Effector memory CD8-positive, alpha-beta T cell (primary cell): Measurements from ENCODE around the gene TAOK3.
"Not testable (repeated sequence)": the region's sequence is repeated elsewhere in the genome, so short reads cannot be mapped to it uniquely, and the experiment has no call there.

Experiments used
- ATAC-seq: fragments of 150-1000 bp; cut with Tn5 transposase; replicated peaks from 2 replicates; pipeline ENCODE4 v1.10.0; 2021; ENCODE audit warnings: mild to moderate bottlenecking, moderate library complexity
- DNase-seq, 3 experiments: peaks; one replicate each; pipeline ENCODE4 v3.0.0; 2021
- H3K27ac Mint-ChIP-seq, 2 donors: one replicate each; pipeline ENCODE4 v1.8.0; 2022; ENCODE audit warnings: mild to moderate bottlenecking in 2 of 2, mixed read lengths in 2 of 2, moderate library complexity in 2 of 2
- H3K27me3 Mint-ChIP-seq, 2 donors: one replicate each; pipeline ENCODE4 v1.8.0; 2022; ENCODE audit warnings: mixed read lengths in 2 of 2
- H3K36me3 Mint-ChIP-seq: one replicate; pipeline ENCODE4 v1.8.0; 2022; ENCODE audit warnings: mild to moderate bottlenecking, moderate library complexity, mixed read lengths; ENCODE audit not compliant: insufficient read depth
- H3K4me1 Mint-ChIP-seq, 2 donors: one replicate each; pipeline ENCODE4 v1.8.0; 2022; ENCODE audit warnings: low read depth in 2 of 2, mixed read lengths in 2 of 2
- H3K4me3 Mint-ChIP-seq, 2 donors: one replicate each; pipeline ENCODE4 v1.8.0; 2022; ENCODE audit warnings: mild to moderate bottlenecking in 2 of 2, mixed read lengths in 2 of 2, moderate library complexity in 2 of 2
- H3K9me3 Mint-ChIP-seq, 2 donors: one replicate each; pipeline ENCODE4 v1.8.0; 2022; ENCODE audit warnings: mixed read lengths in 2 of 2

The TAOK3 gene

GRCh38 chr12:118361092-118361404 is 11.7 kb downstream of the TAOK3 start:
- no peaks in the 10 kb centered on the region for H3K9me3 Mint-ChIP-seq
- peaks cover 20 to 53% of the 10 kb centered on the region in 2 donors for H3K4me1 Mint-ChIP-seq
- H3K4me3 Mint-ChIP-seq: no peak overlapping the region
- H3K36me3 Mint-ChIP-seq: peaks cover 3% of the 10 kb centered on the region
- H3K27ac Mint-ChIP-seq: no peak overlapping the region
- H3K27me3 Mint-ChIP-seq: no peaks in the 10 kb centered on the region
- ATAC-seq (no peak), DNase-seq (no peak)

- ATAC-seq (peak; percentile 76), DNase-seq (peak in 2 of 3 experiments; percentile 10 to 26)
- Mint-ChIP-seq H3K9me3 (no peaks in the 10 kb centered on the region), H3K27ac (peak overlapping the region; percentile 78 to 94), H3K36me3 (peaks cover 3% of the 10 kb centered on the region), H3K4me3 (peak overlapping the region; percentile 74 to 93), H3K4me1 (peaks cover 25 to 52% of the 10 kb centered on the region in 2 donors), H3K27me3 (no peaks in the 10 kb centered on the region)
Measured at GRCh38 chr12:118359541-118359915, 13.2 kb downstream of the TAOK3 start.

GRCh38 chr12:118358612-118359540 is 13.8 kb downstream of the TAOK3 start:
- Mint-ChIP-seq H3K36me3 (peaks cover 3% of the 10 kb centered on the region), H3K9me3 (no peaks in the 10 kb centered on the region), H3K4me1 (peaks cover 27 to 50% of the 10 kb centered on the region in 2 donors), H3K27ac (peak overlapping the region; percentile 78 to 94), H3K4me3 (peak overlapping the region; percentile 74 to 93), H3K27me3 (no peaks in the 10 kb centered on the region)
- ATAC-seq (peak; percentile 39), DNase-seq (no peak)

GRCh38 chr12:118358008-118358359 is 14.7 kb downstream of the TAOK3 start:
- H3K9me3 Mint-ChIP-seq: no peaks in the 10 kb centered on the region
- DNase-seq (no peak), ATAC-seq (no peak)
- peaks cover 30 to 51% of the 10 kb centered on the region in 2 donors for H3K4me1 Mint-ChIP-seq
- H3K4me3 Mint-ChIP-seq: peak overlapping the region; percentile 74 to 93
- H3K27ac Mint-ChIP-seq: peak overlapping the region; percentile 82 to 94
- H3K36me3 Mint-ChIP-seq: peaks cover 3% of the 10 kb centered on the region
- H3K27me3 Mint-ChIP-seq: no peaks in the 10 kb centered on the region

- ATAC-seq (peak; percentile 81), DNase-seq (peak; percentile 46 to 62 (median 60))
- no peaks in the 10 kb centered on the region for H3K9me3 Mint-ChIP-seq
- peaks cover 33 to 52% of the 10 kb centered on the region in 2 donors for H3K4me1 Mint-ChIP-seq
- no peaks in the 10 kb centered on the region for H3K27me3 Mint-ChIP-seq
- peak overlapping the region; percentile 64 to 93 for H3K4me3 Mint-ChIP-seq
- peaks cover 3% of the 10 kb centered on the region for H3K36me3 Mint-ChIP-seq
- peak overlapping the region; percentile 82 to 94 for H3K27ac Mint-ChIP-seq
Measured at GRCh38 chr12:118357257-118358007, 15.3 kb downstream of the TAOK3 start.

GRCh38 chr12:118356809-118357256 is 15.9 kb downstream of the TAOK3 start:
- Mint-ChIP-seq H3K4me3 (peak overlapping the region; percentile 64 to 93), H3K27ac (peak overlapping the region; percentile 82 to 94), H3K27me3 (no peaks in the 10 kb centered on the region), H3K36me3 (peaks cover 3% of the 10 kb centered on the region), H3K9me3 (no peaks in the 10 kb centered on the region), H3K4me1 (peaks cover 33 to 52% of the 10 kb centered on the region in 2 donors)
- ATAC-seq (no peak), DNase-seq (no peak)

- DNase-seq: no peak
- peak overlapping the region; percentile 25 to 93 for H3K4me3 Mint-ChIP-seq
- H3K27ac Mint-ChIP-seq: peak overlapping the region in 1 of 2 donors; percentile 82
- H3K27me3 Mint-ChIP-seq: no peaks in the 10 kb centered on the region
- no peaks in the 10 kb centered on the region for H3K9me3 Mint-ChIP-seq
- H3K4me1 Mint-ChIP-seq: peaks cover 33 to 52% of the 10 kb centered on the region in 2 donors
- no peak for ATAC-seq
- peaks cover 3% of the 10 kb centered on the region for H3K36me3 Mint-ChIP-seq
Measured at GRCh38 chr12:118355843-118356242, 16.9 kb downstream of the TAOK3 start.

- peaks cover 3% of the 10 kb centered on the region for H3K36me3 Mint-ChIP-seq
- DNase-seq (no peak), ATAC-seq (no peak)
- H3K9me3 Mint-ChIP-seq: no peaks in the 10 kb centered on the region
- H3K27me3 Mint-ChIP-seq: no peaks in the 10 kb centered on the region
- peak overlapping the region in 1 of 2 donors; percentile 65 for H3K27ac Mint-ChIP-seq
- H3K4me3 Mint-ChIP-seq: peak overlapping the region in 1 of 2 donors; percentile 10
- peaks cover 33 to 58% of the 10 kb centered on the region in 2 donors for H3K4me1 Mint-ChIP-seq
Measured at GRCh38 chr12:118354903-118355302, 17.8 kb downstream of the TAOK3 start.

- Mint-ChIP-seq H3K27ac (peak overlapping the region in 1 of 2 donors; percentile 65), H3K4me3 (peak overlapping the region in 1 of 2 donors; percentile 10), H3K4me1 (peaks cover 29 to 55% of the 10 kb centered on the region in 2 donors)
- not testable (repeated sequence) for ATAC-seq, H3K36me3 Mint-ChIP-seq, H3K9me3 Mint-ChIP-seq, DNase-seq, H3K27me3 Mint-ChIP-seq
Measured at GRCh38 chr12:118354503-118354902, 18.2 kb downstream of the TAOK3 start.

- peaks cover 28 to 48% of the 10 kb centered on the region in 2 donors for H3K4me1 Mint-ChIP-seq
- ATAC-seq: no peak
- no peaks in the 10 kb centered on the region for H3K27me3 Mint-ChIP-seq
- H3K36me3 Mint-ChIP-seq: peaks cover 3% of the 10 kb centered on the region
- no peak for DNase-seq
- no peak overlapping the region for H3K4me3 Mint-ChIP-seq
- H3K9me3 Mint-ChIP-seq: no peaks in the 10 kb centered on the region
- H3K27ac Mint-ChIP-seq: no peak overlapping the region
Measured at GRCh38 chr12:118353721-118354120, 19.0 kb downstream of the TAOK3 start.

GRCh38 chr12:118350908-118351559 is 21.7 kb downstream of the TAOK3 start:
- no peak overlapping the region for H3K27ac Mint-ChIP-seq
- no peak overlapping the region for H3K4me3 Mint-ChIP-seq
- DNase-seq: no peak
- H3K9me3 Mint-ChIP-seq: no peaks in the 10 kb centered on the region
- H3K4me1 Mint-ChIP-seq: peaks cover 30 to 44% of the 10 kb centered on the region in 2 donors
- H3K36me3 Mint-ChIP-seq: peaks cover 4% of the 10 kb centered on the region
- H3K27me3 Mint-ChIP-seq: no peaks in the 10 kb centered on the region
- ATAC-seq: no peak

GRCh38 chr12:118347916-118348315 is 24.8 kb downstream of the TAOK3 start:
- no peaks in the 10 kb centered on the region for H3K9me3 Mint-ChIP-seq
- peaks cover 16 to 39% of the 10 kb centered on the region in 2 donors for H3K4me1 Mint-ChIP-seq
- peak overlapping the region; percentile 0 to 53 for H3K27ac Mint-ChIP-seq
- no peak for DNase-seq
- H3K36me3 Mint-ChIP-seq: peaks cover 4% of the 10 kb centered on the region
- no peak for ATAC-seq
- H3K4me3 Mint-ChIP-seq: peak overlapping the region in 1 of 2 donors; percentile 16
- H3K27me3 Mint-ChIP-seq: no peaks in the 10 kb centered on the region

- H3K36me3 Mint-ChIP-seq: peaks cover 8% of the 10 kb centered on the region
- no peak overlapping the region for H3K4me3 Mint-ChIP-seq
- H3K9me3 Mint-ChIP-seq: no peaks in the 10 kb centered on the region
- H3K4me1 Mint-ChIP-seq: peaks cover 15 to 44% of the 10 kb centered on the region in 2 donors
- DNase-seq: no peak
- no peaks in the 10 kb centered on the region for H3K27me3 Mint-ChIP-seq
- peak overlapping the region; percentile 0 to 53 for H3K27ac Mint-ChIP-seq
- peak; percentile 8 for ATAC-seq
Measured at GRCh38 chr12:118346895-118347294, 25.8 kb downstream of the TAOK3 start.
